ENCODE measurements around the gene CATSPER2. TPM values are rescaled to one million over a fixed set of nuclear protein-coding genes. Genes with fewer than 3 reads are reported as not detected.
"Not testable (repeated sequence)": the region's sequence is repeated elsewhere in the genome, so short reads cannot be mapped to it uniquely, and the experiment has no call there.

Gene CATSPER2
- total RNA-seq, 1 experiment from 2014 or later, result 0.29 TPM

DNA sequence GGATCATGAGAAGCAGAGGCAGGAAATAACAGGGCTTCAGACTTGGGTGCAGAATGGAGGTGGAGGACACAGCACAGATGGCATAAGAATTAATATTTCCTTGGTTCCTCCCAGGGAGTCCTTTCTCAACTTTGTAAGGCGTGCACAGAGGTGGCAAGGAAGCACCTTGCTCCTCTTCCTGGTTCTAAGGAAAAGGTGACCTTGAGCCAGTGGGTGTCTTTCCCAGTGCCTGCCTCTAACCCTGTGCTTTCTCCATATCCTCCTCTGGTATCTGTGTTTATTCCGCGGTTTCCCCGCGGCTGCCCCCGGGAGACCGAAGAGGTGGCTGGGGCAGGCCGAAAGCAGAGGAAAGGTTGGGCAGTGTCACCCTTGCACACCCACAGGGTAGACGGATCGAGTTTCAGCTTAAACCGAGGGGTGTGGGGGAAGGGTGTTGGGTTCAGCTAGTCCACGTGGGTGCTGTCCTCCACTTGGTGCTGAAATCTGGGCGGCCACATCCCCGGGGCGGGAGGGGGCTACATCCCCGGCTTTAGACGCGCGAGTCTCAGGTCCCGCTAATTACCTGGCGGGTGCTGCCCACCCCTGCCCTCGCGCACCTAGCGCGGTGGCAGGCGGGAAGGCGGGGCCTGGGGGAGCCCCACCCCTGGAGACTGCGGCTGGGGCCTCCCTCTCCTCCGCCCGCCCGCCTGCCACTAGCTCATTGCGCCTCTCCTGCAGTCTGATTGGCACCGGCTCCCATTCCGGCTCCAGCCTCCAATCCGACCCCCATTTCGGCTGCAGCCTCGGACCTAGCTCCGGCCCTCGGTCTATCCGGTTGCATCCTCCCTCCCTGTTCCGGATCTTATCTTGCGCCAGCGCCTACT, 55.1 kb downstream of the CATSPER2 start, which contains the start of gene CKMT1B:
CKMT1B (plus strand) TSS at position 700 of the 863 bp plus-strand sequence. CDS start 192 bp downstream, outside the sequence.
- not testable (repeated sequence) for DNase-seq (ENCODE audit: low read depth)

DNA sequence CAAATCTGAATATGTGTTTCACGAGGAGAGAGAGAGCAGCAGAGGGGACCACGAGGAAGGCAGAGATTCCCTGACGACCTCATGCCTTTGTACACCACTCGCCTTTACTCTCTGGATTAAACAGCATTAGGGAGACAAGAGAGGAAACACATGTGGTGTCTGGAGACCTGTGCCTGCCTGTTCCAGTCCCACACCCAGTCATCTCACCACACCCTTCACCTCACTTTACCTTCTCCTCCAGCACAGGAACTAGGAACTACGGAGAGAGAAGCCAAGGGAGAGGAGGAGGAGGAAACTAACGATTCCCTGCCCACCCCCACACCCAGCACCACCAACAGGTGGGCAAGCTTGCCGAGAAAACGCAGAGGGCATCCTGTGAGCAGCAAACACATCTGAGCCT, 55.8 kb downstream of the CATSPER2 start:
- not testable (repeated sequence) for DNase-seq (ENCODE audit: low read depth)

DNA sequence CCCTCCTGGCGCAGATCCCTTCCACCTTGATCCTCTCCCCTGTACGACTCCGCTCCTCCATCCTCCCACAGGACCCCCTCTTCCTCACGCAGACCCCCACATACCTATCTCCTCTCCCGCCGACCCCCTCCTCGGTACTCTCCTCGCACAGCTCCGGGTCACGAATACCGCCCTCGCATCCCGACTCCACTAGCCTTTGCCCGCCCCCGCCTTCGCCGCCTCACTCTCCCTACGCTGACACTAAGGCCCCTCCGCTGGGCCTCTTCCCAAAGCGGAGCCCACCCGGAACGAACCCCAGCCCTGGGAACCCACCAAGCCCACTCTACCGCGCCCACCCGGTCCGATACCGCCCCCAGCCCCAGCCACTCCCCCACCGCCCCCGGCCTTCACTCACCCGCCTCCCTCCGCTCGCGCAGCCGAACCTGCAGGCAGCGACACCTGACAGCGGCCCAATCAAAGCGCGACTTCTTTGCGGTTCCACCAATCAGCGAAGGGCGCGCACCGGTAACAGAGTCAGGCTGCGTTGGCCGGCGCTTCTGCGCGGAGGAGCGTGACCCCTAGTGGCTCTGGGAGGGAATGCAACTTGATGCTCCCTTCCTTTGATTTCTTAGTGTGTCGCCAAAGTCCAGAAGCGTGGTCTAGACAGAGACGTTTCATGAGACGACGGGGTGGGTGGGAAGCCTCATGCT, 58.7 kb downstream of the CATSPER2 start, which contains the start of gene PPIP5K1:
PPIP5K1 (minus strand) TSS at position 431 of the 689 bp plus-strand sequence. CDS start 5,704 bp downstream, outside the sequence.
- not testable (repeated sequence) for DNase-seq (ENCODE audit: low read depth)

Other genes starting within 250 kb of the CATSPER2 start
- 37.7 and 46.0 TPM in 2 replicates for gene TP53BP1, start 155.7 kb downstream of the CATSPER2 start, total RNA-seq (2014; rRNA removed)
- gene MAP1A, start 131.2 kb downstream of the CATSPER2 start, total RNA-seq (2014; rRNA removed), result 52.7 and 61.2 TPM in 2 replicates
- 6.5 and 10.2 TPM in 2 replicates for gene PPIP5K1, start 58.6 kb downstream of the CATSPER2 start, total RNA-seq (2014; rRNA removed)
- gene CKMT1B, start 54.8 kb downstream of the CATSPER2 start, total RNA-seq (2014; rRNA removed), result not detected in 2 replicates
- not detected in 2 replicates for gene STRC, start 30.0 kb downstream of the CATSPER2 start, total RNA-seq (2014; rRNA removed)
- gene CKMT1A, start 45.0 kb upstream of the CATSPER2 start, total RNA-seq (2014; rRNA removed), result not detected in 2 replicates
- gene PDIA3, start 97.6 kb upstream of the CATSPER2 start, total RNA-seq (2014; rRNA removed), result 165 and 172 TPM in 2 replicates
- gene ELL3, start 128.1 kb upstream of the CATSPER2 start, total RNA-seq (2014; rRNA removed), result 1.3 and 2.5 TPM in 2 replicates
- 1,349 and 2,104 TPM in 2 replicates for gene SERF2, start 143.5 kb upstream of the CATSPER2 start, total RNA-seq (2014; rRNA removed)
- gene SERINC4, start 151.4 kb upstream of the CATSPER2 start, total RNA-seq (2014; rRNA removed), result 0.11 TPM in 1 of 2 replicates, not detected in the other
- 8.8 and 10.3 TPM in 2 replicates for gene HYPK, start 151.8 kb upstream of the CATSPER2 start, total RNA-seq (2014; rRNA removed)
- gene MFAP1, start 175.8 kb upstream of the CATSPER2 start, total RNA-seq (2014; rRNA removed), result 31.0 and 36.4 TPM in 2 replicates
- gene WDR76, start 178.2 kb upstream of the CATSPER2 start, total RNA-seq (2014; rRNA removed), result 39.1 and 43.2 TPM in 2 replicates